ENCODE measurements around the gene ADAMTSL2. TPM values are rescaled to one million over a fixed set of nuclear protein-coding genes. Genes with fewer than 3 reads are reported as not detected.

The ADAMTSL2 gene
- under 1 TPM; 0.11 to 0.25 TPM for total RNA-seq

GRCh38 chr9:133534346-133535291 lies at the start of gene ADAMTSL2:
Gene ADAMTSL2 (plus strand): TSS chr9:133534704. CDS start chr9:133536713, 2,009 bp downstream.
- Mint-ChIP-seq H3K9me3 (no peaks in the 10 kb centered on the region), H3K27me3 (peaks cover 10% of the 10 kb centered on the region), H3K4me1 (ENCODE audit: low read depth) (peaks cover 14% of the 10 kb centered on the region), H3K27ac (no peak within 1 kb of the TSS), H3K4me3 (no peak within 1 kb of the TSS), H3K36me3 (ENCODE audit: low read depth) (no peaks in the 10 kb centered on the region)
- peak; percentile 65 for ATAC-seq
- intact Hi-C loops (cut with micrococcal nuclease) = loop anchor here (10.0 kb wide), 1 partner anchor 190 kb away; no protein-coding TSS in a partner anchor
- POLR2A ChIA-PET = interaction anchor here (1.0 kb wide), 1 partner anchor 12 kb away, joined by 3 read pairs; no protein-coding TSS in a partner anchor
- peak; percentile 56 for DNase-seq
- CTCF ChIA-PET = interaction anchor here (0.8 to 2.4 kb wide), 6 partner anchors 9 to 208 kb away, joined by 3 to 15 read pairs (median 4); no protein-coding TSS in a partner anchor
- TF ChIP-seq CTCF (IDR thresholded peaks at IDR 0.05) = no peak

- POLR2A ChIA-PET = no interaction called here
- H3K4me3 Mint-ChIP-seq = peak overlapping the region; percentile 39
- peak; percentile 55 for DNase-seq
Observed at GRCh38 chr9:133485531-133486260, 48.8 kb upstream of the ADAMTSL2 start.

GRCh38 chr9:133487331-133487725 lies 47.2 kb upstream of the ADAMTSL2 start:
- POLR2A ChIA-PET = no interaction called here
- intact Hi-C loops (cut with micrococcal nuclease) = loop anchor here (5.0 to 10.0 kb wide), 3 partner anchors 80 to 303 kb away; partner anchors contain the start of genes STKLD1 and SURF4

More at GRCh38 chr9:133485531-133486260, 48.8 kb upstream of the ADAMTSL2 start:
- CTCF ChIA-PET = interaction anchor here (0.9 to 3.7 kb wide), 13 partner anchors 11 to 464 kb away, joined by 3 to 21 read pairs (median 4); no protein-coding TSS in a partner anchor
- no peaks in the 10 kb centered on the region for H3K36me3 Mint-ChIP-seq (ENCODE audit: low read depth)
- peaks cover 5% of the 10 kb centered on the region for H3K4me1 Mint-ChIP-seq (ENCODE audit: low read depth)
- H3K27me3 Mint-ChIP-seq = no peaks in the 10 kb centered on the region
- peak; percentile 77 for ATAC-seq
- H3K9me3 Mint-ChIP-seq = no peaks in the 10 kb centered on the region
- TF ChIP-seq CTCF (IDR thresholded peaks at IDR 0.05) = no peak
- intact Hi-C loops (cut with micrococcal nuclease) = loop anchor here (5.0 to 10.0 kb wide), 3 partner anchors 78 to 301 kb away; partner anchors contain the start of genes STKLD1 and SURF4
- H3K27ac Mint-ChIP-seq = peak overlapping the region; percentile 55

GRCh38 chr9:133488686-133489252 lies 45.7 kb upstream of the ADAMTSL2 start:
- intact Hi-C loops (cut with micrococcal nuclease) = loop anchor here (5.0 to 10.0 kb wide), 3 partner anchors 81 to 304 kb away; partner anchors contain the start of genes STKLD1 and SURF4
- Mint-ChIP-seq H3K27me3 (no peaks in the 10 kb centered on the region), H3K4me1 (ENCODE audit: low read depth) (peaks cover 5% of the 10 kb centered on the region), H3K36me3 (ENCODE audit: low read depth) (no peaks in the 10 kb centered on the region), H3K4me3 (no peak overlapping the region), H3K9me3 (no peaks in the 10 kb centered on the region), H3K27ac (no peak overlapping the region)
- CTCF ChIA-PET = interaction anchor here (0.8 kb wide), 1 partner anchor 302 kb away, joined by 3 read pairs; no protein-coding TSS in a partner anchor
- POLR2A ChIA-PET = interaction anchor here (0.6 kb wide), 1 partner anchor 28 kb away, joined by 3 read pairs; no protein-coding TSS in a partner anchor
- no peak for DNase-seq
- TF ChIP-seq CTCF (IDR thresholded peaks at IDR 0.05) = no peak
- no peak for ATAC-seq

More at GRCh38 chr9:133487331-133487725, 47.2 kb upstream of the ADAMTSL2 start:
- no peak for DNase-seq
- Mint-ChIP-seq H3K27me3 (no peaks in the 10 kb centered on the region), H3K9me3 (no peaks in the 10 kb centered on the region), H3K27ac (no peak overlapping the region), H3K4me1 (ENCODE audit: low read depth) (peaks cover 5% of the 10 kb centered on the region), H3K4me3 (no peak overlapping the region), H3K36me3 (ENCODE audit: low read depth) (no peaks in the 10 kb centered on the region)
- TF ChIP-seq CTCF (IDR thresholded peaks at IDR 0.05) = no peak
- ATAC-seq = no peak
- CTCF ChIA-PET = interaction anchor here (0.8 to 3.7 kb wide), 12 partner anchors 8 to 475 kb away, joined by 3 to 21 read pairs (median 4); partner anchors contain the start of gene STKLD1

Data from activated CD8-positive, alpha-beta T cell treated with anti-CD3 and anti-CD28 coated beads for 36 hours (primary cell).